H1 (cell line): ENCODE measurements around the gene DLG1. TPM values are rescaled to one million over a fixed set of nuclear protein-coding genes. Genes with fewer than 3 reads are reported as not detected.
A peak's percentile ranks its signal among the peaks of the same experiment; 100 is the strongest.

Experiments used
- CHD2 ChIP-seq: IDR thresholded peaks from 2 replicates; pipeline ENCODE4 v1.6.1; 2012; ENCODE audit warnings: low read length, improper control_type of control experiment
- CHD7 ChIP-seq: fragments of 300-600 bp; sonication (generic); IDR thresholded peaks from 2 replicates; pipeline ENCODE4 v1.7.1; 2012; ENCODE audit warnings: low read length, moderate library complexity, mild to moderate bottlenecking, inconsistent platforms; ENCODE audit not compliant: insufficient replicate concordance
- HDAC6 ChIP-seq: IDR thresholded peaks from one replicate; pipeline ENCODE4 v1.7.1; 2012; ENCODE audit warnings: low read depth, mild to moderate bottlenecking, inconsistent platforms, low read length, moderate library complexity
- NANOG ChIP-seq: IDR thresholded peaks from 2 replicates; pipeline ENCODE4 v1.6.1; 2011; ENCODE audit warnings: low read length, low read depth, mild to moderate bottlenecking, inconsistent platforms; ENCODE audit not compliant: insufficient read depth, poor library complexity, severe bottlenecking
- PHF8 ChIP-seq: fragments of 200-600 bp; sonication (generic); conservative IDR thresholded peaks from 2 replicates; pipeline ENCODE4 v1.7.1; 2012; ENCODE audit warnings: low read depth, mild to moderate bottlenecking, inconsistent platforms, low read length, moderate library complexity
- POU5F1 ChIP-seq: IDR thresholded peaks from 2 replicates; pipeline ENCODE4 v1.6.1; 2011; ENCODE audit warnings: low read depth, mild to moderate bottlenecking, low read length, moderate library complexity
- RXRA ChIP-seq: IDR thresholded peaks from 2 replicates; pipeline ENCODE4 v1.6.1; 2011; ENCODE audit warnings: low read depth, mild to moderate bottlenecking, low read length, moderate library complexity; ENCODE audit not compliant: insufficient read depth
- SP1 ChIP-seq: IDR thresholded peaks from 2 replicates; pipeline ENCODE4 v1.6.1; 2011; ENCODE audit warnings: low read depth, low read length
- TCF12 ChIP-seq: IDR thresholded peaks from 2 replicates; pipeline ENCODE4 v1.6.1; 2011; ENCODE audit warnings: low read depth, mild to moderate bottlenecking, low read length
- polyA plus RNA-seq, 7 experiments: library from polyadenylated mRNA; depleted of rRNA in 3 of 7; stranded (reverse) in 5 of 7; unstranded in 2 of 7; fragments of >200 nt in 5 of 7; fragments of 200-250 nt in 2 of 7; gene quantifications; 1 replicate in 5 of 7; 2 replicates in 1 of 7; 4 replicates in 1 of 7; pipeline versions ENCODE4 v1.2.1 to v1.2.3, GENCODE V29; 2011 to 2013; ENCODE audit warnings: missing spikeins in 2 of 7, mixed read lengths in 2 of 7
- total RNA-seq: library from RNA; stranded (reverse); fragmentation: NEBNext Ultra II Directional; extraction: Animal tissue kit (Norgen Biotek cat#: 25700); gene quantifications from 2 replicates; pipeline ENCODE4 v1.2.1, GENCODE V29; 2021

The DLG1 gene
- total and polyA plus RNA-seq, 2 of the 8 experiments (the other 6 are each of a cell fraction or from before 2014, with no cell fraction given) = 13.4 to 78.8 TPM

- TF ChIP-seq CHD7 = no peak
- TF ChIP-seq HDAC6 = no peak
- no peak for TF ChIP-seq PHF8
- TF ChIP-seq SP1 = peak; percentile 42; the same call in 1 of the 2 replicates
- TF ChIP-seq RXRA = no peak
- no peak for TF ChIP-seq POU5F1
- 0 out of 2 replicates have a peak, but pooled peaks have one; percentile 69 for TF ChIP-seq TCF12
- no peak for TF ChIP-seq CHD2
- TF ChIP-seq NANOG = peak; percentile 24
- TF ChIP-seq, all 59 proteins: peak for 4
Measured at GRCh38 chr3:197203714-197204146, 94.7 kb downstream of the DLG1 start (continued).
